ENCODE measurements around the gene CDKN1A.

CDKN1A gene

DNA sequence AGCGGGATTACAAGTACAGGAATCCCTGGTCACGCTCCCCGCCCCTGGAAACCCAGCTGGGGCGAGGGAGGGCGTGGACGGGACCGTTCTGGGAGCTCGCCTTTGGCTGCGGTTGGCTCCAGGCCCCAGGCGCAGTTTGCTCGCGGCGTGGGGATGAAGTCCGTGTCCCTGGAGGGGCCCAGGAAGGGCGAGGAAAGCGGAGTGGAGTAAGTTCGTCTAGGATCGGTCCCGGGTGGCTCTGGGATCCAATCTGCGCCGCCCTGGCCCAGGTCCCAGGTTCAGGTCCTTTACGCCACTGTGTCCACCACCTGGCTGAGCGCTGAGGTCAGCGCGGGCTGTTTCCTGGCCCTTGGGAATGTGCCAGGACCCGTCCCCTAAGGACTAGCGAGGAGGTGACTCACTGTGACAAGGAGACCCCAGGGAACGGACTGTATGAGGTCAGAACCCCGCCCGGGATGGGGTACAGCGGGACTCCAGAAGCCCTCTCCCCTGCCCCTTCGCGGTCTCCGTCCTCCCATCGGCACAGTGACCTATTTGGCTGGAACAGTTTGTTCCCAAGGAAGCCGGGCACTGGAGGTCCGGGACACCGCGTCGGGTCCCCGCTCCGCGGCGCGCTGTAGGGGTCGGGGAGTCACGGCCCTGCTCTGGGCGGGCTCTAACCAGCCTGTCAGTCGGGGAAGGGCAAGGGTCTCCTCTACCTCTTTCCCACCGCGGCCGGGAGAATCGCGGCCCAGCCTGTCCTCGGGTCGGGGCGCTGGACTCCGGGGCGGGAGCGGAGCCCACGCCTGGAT lies 724 bp downstream of the CDKN1A start:
- DNase-seq, result no peak

DNA sequence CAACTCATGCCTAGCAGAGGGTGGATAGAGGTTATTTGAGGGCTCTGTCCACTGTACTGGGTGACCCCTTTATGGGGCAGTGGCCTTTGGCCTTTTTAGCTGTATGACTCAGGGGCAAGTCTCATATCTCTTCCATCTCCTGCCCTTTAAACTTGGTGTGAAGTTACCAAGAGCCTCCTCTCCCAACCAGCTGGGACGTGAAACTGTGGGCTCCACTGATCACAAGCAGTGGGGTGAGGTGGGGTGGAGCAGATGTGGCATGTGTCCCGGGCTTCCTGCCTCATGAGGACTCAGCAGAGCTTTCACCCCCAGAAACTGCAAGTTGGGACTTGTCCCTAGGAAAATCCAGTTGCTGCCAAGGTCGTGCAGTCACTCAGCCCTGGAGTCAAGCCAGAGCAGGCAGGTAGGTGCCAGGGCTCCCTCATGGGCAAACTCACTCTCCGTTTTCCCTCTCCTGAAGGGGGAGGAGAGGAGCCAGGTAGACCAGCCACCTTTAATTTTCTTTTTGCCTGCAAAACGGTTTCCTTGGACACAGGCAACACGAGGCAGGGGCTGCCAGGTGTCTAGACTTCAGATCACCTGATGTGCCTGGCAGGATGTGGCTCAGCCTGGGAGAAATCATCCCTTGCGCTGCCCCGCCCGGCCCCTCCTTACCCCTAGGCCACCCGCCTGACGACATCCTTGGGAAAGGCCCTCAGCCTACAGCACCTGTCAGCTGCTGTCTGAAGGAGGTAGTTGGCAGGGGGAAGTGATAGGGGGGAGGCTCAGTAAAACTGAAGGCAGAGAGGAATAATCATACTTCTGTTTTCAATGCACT lies 4.0 kb downstream of the CDKN1A start:
- DNase-seq, result peak; percentile 82

DNA sequence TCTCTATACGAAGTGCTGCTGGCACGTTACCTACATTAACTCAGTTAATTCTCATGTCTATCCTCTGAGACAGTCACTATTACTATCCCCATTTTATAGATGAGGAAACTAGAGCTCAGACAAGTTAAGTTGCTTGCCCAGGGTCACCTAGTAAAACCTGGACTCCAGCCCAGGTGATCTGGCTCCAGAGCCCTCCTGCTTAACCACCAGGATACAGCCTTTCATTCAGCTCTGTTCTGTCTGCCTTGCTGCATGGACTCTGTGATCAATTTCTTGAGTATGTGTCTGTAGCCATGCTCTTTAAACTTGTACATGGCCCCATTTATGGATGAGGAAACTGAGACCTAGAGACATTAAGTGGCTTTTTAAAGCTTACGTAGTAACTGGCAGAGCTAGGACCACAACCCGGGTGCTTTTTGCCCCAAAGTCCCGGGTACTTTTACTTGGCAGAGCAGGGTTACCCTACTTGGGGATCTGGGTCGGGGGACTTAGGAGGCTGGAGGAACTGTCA lies 4.7 kb downstream of the CDKN1A start:
- DNase-seq, result no peak

DNA sequence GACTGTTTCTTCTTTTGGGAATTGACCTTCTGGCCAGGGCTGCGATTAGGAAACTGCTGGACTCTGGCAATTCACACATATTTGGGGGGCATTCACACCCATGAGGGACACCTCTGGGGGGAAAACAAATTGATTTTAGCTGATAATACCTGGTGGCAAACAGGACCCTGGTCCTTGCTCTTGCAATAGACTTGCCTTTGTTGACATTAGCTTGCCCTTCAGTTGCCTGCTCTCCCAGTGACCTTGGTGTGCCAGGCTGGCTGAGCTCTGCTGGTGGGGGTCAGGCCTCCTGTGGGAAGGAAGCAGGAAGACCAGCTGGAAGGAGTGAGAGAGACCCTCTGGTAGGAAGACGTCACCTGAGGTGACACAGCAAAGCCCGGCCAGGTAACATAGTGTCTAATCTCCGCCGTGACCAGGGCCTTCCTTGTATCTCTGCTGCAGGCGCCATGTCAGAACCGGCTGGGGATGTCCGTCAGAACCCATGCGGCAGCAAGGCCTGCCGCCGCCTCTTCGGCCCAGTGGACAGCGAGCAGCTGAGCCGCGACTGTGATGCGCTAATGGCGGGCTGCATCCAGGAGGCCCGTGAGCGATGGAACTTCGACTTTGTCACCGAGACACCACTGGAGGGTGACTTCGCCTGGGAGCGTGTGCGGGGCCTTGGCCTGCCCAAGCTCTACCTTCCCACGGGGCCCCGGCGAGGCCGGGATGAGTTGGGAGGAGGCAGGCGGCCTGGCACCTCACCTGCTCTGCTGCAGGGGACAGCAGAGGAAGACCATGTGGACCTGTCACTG lies 5.3 kb downstream of the CDKN1A start:
- DNase-seq, result no peak

DNA sequence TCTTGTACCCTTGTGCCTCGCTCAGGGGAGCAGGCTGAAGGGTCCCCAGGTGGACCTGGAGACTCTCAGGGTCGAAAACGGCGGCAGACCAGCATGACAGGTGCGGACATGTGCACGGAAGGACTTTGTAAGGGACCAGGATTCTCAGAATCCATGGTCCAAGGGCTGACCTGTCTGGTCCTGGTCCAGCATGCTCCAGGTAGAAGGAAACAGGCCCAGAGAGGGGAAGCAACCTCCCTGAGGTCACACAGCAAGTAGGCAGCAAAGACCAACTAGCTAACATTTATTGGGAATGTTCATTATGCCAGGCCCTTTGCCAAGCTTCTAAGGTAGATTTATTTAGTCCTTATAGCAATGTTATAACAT lies 5.9 kb downstream of the CDKN1A start:
- no peak for DNase-seq

DNA sequence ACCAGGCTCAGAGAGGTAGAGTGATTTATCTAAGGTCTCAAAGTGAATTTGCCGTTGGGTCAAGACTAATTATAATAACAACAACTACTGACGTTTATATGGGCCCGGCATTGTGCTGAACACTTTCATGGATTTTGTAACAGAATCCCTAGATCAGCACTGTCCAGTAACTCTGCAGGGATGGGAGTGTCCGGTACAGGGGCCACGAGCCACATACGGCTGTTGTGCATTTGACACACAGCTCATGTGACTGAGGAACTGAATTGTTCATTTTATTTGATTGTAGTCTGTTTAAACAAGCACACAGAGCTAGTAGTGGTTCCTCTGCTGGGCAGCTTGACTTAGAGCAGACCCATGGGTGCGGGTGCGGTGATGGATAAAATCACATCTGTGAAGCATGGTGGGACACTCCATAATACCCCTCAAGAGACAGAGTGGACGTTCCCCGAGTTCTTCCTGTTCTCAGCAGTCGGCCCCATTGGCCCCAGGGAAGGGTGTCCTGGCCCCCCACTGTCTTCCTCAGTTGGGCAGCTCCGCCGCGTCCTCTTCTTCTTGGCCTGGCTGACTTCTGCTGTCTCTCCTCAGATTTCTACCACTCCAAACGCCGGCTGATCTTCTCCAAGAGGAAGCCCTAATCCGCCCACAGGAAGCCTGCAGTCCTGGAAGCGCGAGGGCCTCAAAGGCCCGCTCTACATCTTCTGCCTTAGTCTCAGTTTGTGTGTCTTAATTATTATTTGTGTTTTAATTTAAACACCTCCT lies 6.8 kb downstream of the CDKN1A start:
- DNase-seq, result no peak

DNA sequence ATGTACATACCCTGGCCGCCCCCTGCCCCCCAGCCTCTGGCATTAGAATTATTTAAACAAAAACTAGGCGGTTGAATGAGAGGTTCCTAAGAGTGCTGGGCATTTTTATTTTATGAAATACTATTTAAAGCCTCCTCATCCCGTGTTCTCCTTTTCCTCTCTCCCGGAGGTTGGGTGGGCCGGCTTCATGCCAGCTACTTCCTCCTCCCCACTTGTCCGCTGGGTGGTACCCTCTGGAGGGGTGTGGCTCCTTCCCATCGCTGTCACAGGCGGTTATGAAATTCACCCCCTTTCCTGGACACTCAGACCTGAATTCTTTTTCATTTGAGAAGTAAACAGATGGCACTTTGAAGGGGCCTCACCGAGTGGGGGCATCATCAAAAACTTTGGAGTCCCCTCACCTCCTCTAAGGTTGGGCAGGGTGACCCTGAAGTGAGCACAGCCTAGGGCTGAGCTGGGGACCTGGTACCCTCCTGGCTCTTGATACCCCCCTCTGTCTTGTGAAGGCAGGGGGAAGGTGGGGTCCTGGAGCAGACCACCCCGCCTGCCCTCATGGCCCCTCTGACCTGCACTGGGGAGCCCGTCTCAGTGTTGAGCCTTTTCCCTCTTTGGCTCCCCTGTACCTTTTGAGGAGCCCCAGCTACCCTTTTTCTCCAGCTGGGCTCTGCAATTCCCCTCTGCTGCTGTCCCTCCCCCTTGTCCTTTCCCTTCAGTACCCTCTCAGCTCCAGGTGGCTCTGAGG lies 7.6 kb downstream of the CDKN1A start:
- DNase-seq, result no peak

DNA sequence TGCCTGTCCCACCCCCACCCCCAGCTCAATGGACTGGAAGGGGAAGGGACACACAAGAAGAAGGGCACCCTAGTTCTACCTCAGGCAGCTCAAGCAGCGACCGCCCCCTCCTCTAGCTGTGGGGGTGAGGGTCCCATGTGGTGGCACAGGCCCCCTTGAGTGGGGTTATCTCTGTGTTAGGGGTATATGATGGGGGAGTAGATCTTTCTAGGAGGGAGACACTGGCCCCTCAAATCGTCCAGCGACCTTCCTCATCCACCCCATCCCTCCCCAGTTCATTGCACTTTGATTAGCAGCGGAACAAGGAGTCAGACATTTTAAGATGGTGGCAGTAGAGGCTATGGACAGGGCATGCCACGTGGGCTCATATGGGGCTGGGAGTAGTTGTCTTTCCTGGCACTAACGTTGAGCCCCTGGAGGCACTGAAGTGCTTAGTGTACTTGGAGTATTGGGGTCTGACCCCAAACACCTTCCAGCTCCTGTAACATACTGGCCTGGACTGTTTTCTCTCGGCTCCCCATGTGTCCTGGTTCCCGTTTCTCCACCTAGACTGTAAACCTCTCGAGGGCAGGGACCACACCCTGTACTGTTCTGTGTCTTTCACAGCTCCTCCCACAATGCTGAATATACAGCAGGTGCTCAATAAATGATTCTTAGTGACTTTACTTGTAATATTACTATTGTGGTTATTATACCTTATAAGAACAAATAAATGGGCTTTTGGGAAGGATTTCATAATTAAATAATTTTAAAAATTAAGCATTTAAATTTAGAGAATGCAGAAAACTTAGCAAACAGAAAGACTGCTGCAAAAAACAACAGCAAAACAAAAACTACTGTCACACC lies 8.4 kb downstream of the CDKN1A start:
- DNase-seq, result no peak

DNA sequence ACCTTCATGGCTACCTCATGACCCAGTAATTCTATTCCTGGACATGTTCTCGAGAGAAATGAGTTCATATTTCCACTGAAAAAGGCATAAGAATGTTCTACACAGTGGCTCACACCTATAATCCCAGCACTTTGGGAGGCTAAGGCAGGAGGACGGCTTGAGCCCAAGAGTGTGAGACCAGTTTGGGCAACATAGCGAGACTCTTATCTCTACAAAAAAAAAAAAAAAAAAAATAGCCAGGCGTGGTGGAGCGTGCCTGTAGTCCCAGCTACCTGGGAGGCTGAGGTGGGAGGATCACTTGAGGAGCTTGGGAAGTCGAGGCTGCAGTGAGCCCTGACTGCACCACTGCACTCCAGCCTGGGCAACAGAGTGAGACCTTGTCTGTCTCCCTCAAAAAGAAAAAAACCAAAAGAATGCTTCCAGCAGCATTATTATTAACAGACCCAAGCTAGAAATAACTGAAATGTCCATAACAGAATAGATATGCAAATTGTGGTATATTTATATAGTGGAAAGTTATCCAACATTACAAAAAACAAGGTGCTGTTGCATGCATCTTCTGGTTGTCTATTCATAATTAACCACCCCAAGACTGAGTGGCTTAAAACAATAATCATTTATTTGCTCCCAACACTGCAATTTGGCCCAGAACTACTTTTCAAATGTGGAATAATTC lies 9.7 kb downstream of the CDKN1A start:
- DNase-seq, result no peak

DNA sequence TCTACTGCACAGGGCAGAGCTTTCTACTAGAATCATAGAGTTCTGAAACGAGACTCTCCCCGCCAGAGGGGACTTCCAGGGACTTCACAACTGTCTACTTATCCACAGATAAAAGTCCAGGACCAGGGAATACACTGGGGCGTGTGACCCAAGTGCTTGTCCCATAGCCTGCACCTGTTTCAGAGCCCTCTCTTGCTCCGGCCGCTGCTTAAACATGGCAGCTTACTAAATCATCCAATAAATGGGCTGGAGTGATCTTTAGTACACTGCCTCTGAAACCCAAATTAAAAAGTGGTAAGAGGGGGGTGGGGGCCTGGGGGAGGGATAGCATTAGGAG lies 10.2 kb downstream of the CDKN1A start:
- no peak for DNase-seq

DNA sequence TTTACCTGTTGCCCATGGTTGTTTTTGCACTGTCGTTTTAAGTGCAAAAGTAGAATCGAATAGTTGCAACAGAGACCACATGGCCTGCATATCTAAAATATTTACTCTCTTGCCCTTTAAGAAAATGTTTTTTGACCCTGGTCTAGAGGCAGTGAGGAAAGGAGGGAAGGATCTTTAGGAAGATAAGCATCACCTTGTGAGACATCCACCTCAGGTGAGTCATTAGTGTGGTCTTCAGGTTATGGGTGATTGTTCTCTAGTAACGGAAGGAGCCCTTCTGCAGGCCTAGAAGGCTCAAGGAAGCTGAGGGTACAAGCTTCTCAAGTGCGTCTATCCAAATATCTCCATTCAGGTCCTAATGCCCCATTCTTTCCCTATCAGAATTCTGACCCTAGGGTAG lies 12.5 kb downstream of the CDKN1A start:
- DNase-seq, result peak; percentile 33

DNA sequence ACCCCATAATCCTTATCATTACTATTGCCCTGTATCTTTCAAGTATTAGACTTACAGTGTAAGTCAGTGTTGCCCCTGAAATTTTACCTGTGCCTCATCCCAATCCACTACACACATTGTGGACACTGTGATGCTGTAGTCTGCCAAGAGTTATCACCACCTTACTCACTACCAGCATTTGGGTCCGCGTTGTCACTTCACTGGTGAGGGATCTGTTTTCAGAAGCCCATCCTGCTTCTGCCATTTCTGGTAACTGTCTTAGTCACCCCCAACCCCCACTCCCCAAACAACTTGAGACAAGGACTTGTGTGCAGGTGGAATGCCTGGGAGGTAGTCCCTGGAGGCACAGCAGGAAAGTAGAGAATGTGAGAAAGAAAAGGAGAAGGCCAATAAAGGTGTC lies 13.1 kb downstream of the CDKN1A start:
- DNase-seq, result no peak

DNA sequence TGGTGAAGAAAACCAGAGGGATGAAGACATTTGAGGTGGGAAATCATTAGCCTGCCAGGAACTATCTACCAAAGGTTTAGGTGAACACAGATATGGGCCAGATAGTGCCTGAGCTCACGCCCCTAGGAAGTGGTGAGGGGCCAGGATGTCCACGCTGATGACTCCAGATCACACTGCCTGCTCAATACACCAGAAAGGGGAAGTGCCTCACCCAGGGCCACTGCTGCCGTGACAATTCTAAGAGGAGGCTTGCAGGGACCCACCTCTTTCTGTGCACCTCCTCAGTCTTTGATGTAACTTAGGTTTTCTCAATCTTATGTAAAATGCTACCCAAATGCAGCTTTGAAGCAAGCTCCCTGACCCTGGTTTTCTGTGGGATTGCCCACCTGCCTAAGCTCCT lies 13.7 kb downstream of the CDKN1A start:
- peak; percentile 58 for DNase-seq

DNA sequence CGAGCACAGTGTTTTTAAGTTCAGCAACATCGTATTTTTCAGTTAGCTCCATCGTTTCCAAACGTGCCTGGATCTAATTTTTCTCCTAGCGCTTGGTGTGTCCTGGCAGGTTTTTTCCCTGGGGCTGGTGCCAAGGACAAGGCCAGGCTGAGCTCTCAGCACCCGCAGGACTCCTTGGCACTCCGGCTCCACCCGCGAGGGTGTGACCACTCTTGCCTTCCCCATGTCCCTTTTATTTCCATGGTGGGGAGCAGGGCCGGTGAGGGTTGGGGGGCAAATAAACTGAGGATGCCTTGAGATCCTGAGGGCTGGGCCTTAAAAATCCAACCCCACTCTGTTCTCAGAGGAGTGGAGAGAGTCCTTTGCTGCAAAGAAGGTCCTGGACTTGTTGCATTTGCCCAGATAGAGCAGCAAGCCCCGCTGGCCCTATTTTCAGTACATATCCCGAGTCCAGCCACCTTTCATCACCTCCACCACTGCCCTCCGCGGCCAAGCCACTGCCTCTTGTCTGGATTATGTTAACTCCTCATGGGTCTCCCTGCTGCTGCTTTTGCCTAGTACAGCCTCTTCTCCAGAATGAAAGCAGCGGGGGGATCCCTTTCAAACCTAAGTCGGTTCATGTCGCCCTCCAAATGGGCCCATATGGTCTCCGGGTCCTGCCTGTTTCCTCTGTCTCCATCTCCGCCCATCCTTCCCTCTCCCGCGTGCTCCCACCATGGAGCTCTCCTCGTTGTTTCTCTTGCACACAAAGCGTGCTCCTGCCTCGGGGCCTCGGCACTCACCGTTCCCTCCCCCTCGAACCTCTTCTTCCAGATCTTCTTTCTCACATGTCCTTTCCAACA lies 14.6 kb downstream of the CDKN1A start:
- DNase-seq, result no peak

DNA sequence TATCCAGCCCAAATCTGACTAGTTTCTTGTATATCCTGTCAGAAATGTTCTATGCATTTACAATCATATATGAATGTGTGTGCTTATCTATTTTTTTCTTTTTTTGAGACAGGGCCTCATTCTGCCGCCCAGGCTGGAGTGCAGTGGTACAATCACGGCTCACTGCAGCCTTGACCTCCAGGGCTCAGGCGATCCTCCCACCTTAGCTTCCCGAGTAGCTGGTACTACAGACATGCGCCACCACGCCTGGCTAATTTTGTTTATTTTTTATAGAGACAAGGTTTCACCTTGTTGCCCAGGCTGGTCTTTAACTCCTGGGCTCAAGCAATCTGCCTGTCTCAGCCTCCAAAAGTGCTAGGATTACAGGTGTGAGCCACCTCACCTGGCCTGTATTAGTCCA lies 16.1 kb downstream of the CDKN1A start:
- DNase-seq, result no peak

DNA sequence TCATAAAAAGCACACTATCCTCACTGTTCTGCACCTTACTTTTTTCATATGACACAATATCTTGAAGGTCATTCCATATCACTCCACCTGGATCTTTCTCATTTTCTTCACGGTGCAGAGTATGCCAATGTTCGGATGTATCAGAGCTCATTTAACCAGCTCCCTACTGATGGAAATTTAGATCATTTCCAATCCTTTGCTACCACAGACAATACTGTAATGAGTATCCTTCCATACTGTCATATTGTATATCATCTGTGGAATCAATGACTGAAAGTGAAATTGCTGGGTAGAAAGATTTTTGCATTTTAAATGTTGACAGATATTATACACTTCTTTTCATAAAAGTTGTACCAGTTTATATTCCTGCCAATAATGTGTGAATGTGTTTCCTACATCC lies 16.9 kb downstream of the CDKN1A start:
- no peak for DNase-seq

DNA sequence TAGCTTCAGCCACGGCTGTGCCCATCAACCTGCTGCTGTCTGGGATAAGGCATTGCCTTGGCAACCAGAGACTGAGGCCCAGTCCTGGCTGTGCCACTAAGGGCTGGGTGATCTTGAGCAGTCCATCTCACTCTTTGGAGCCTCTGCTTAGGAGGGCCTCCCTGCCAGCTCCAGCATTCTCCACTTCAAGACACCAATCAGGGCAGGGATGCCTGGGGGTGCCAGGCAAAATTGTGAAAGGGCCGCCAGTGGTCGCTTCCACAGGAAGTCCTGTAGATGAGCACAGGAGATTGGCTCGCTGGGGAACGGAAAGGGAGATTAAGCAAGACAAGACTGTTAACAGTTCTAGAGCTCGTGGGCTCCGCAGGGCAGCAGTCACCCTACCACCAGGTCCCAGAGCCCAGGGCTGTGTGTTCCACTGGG lies 19.0 kb downstream of the CDKN1A start, which contains the start of gene RAB44:
Gene RAB44 (plus strand): TSS at position 346 of the 423 bp plus-strand sequence. CDS start 6,410 bp downstream, outside the sequence.
- no peak for DNase-seq

DNA sequence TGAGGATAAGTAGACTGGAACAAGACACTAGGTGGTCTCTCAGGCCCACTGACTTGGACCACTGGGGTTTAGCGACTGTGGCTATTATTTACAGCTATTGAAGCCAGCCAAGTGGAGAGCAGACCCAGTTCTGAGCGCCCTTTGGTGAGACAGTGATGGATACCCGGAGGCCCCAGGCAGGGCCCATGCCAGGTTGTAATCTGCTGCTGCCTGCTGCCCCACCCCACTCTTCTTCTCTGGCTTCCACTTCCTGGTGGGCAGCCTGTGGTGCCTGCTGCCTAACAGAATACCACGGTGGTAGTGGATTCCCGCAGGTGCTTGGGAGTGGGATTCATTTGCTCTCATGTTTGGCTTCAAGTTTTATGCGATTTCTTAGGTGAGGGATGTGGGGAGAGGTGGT lies 19.7 kb downstream of the CDKN1A start:
- no peak for DNase-seq

DNA sequence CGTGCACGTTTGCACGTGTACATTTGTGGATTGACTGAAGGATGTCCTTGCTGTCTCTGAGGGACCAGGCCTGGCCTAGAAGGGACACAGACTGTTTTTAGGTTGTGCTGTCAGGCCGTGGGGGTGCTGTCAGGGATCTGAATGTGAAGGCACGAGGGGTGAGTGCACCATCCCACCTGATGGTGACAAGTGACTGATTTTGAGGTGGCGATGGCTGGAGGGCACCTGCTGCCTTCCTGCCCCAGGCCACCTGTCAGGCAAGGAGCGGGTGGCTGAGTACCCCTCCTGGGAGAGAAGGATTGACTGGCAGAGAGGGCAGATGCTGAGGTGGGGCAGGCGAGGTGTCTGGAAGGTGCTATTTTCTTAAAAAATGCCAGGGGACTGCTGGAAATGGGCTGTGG lies 20.4 kb downstream of the CDKN1A start:
- no peak for DNase-seq
